HG03571 (cell line): ENCODE data around the gene COL23A1.
"Not testable (repeated sequence)": the region's sequence is repeated elsewhere in the genome, so short reads cannot be mapped to it uniquely, and the experiment has no call there.

ENCODE experiments used
- ATAC-seq: cut with Tn5 transposase; IDR thresholded peaks from one replicate; pipeline ENCODE4 v1.9.1; 2021; ENCODE audit not compliant: unreplicated experiment

The COL23A1 gene

DNA sequence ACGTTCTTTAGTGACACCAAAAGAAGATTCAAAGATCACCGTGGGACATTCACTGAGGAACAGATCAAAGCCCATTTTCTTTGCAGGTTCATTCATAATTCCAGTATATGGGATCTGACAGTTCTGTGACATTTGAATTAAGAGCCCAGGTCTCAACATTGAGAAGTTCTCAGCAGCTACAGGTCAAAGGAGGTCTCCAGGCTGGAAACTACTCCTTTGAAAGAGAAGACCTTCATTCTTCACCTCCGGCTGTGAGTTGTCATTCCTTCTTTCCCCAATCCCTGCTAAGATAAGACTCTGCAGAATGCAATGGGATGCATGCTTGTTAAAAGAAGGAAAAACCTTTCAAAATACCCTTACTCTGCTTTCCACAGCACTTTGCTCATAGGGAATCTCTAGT is 79.0 kb downstream of the COL23A1 start:
- no peak for ATAC-seq

DNA sequence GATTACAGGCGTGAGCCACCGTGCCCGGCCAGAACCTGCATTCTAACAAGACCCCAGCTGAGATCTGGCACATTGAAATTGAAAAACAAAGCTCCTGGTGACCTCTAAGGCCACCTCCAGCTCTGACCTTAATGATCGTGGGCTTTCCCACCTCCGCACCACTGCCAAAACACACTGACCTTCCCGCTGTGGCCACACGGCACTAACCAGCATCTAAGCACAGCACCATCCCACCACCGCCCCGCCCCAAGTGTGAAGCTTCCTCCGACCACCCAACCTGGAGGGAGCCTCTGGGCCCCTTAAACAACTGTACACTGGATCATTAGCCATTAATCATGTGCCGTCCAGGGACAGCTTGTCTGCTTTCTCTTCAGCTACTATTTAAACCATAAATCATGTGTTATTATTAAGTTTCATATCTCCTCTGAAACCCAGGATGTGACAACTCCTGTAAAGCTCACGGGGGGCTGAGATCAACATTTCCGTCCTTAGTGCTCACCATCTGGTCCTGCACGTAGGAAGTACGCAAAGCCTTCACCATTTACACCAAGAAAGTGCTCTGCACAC is 80.6 kb downstream of the COL23A1 start:
- no peak for ATAC-seq

DNA sequence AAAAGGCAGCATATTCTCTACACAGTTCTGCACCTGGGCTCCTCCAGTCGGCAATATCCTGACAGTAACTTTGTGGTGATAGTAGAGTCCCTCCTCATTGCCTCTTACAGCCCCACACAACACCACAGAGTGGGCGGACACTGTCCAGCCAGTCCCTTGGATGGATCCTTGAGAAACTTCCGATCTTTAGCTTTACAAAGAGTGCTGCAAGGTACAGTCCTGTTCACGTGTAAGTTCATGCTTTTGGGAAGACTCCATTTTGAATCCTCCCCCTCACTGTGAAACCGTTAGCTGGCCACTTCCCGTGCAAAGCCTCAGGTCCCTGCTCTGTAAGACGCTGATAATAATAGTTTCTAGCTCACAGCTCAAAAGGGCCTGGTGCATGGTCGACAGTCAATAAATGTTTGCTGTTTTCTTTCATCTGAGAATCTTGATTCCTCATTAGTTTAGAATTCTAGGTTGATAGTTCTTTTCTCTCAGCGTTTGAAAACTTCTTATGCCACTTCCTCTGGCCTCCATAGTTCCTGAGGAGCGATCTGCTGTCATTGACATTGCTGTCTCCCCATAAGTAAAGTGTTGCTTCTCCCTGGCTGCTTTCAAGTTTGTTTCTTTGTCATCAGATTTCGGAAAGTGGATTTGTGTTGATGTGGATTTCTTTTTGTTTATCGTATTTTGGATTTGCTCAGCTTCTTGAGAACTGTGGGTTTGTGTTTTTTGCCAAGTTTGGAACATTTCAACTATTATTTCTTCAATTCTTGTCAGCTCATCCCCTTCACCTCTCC is 82.9 kb downstream of the COL23A1 start:
- ATAC-seq, result no peak

DNA sequence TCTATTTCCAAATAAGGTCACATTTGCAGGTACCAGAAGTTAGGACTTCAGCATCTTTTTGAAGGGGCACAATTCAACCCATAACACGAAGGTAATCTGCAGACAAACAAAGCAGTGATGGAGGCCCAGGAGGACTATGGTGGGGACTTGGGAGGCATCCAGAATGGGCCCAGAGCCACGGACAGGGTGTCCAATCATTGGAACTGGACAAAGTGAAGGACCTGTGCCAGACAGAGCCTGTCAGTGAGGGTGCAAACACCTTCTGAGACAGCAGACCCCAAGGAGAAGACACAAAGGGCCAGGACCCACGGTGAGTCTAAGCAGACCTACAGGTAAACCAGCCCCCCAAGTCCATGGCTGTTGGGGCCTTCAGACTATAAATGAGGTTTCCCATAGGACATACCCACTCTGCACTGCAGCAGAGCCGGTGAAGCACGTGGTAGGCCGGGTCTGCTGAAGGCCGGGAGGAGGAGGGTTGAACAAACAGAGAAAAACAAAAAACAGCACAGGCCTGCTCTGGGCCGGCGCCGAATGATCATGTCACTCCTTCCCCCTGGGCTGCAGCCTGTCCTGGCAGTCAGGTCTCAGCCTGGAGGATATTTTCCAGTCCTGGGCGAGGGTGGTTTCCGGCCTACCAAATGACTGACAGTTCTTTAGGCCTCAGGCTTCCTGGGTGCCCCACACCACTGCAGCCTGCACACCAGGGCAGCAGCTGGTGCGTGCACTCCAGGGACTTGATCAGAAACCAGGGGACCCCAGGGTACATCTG is 84.4 kb downstream of the COL23A1 start:
- no peak for ATAC-seq

DNA sequence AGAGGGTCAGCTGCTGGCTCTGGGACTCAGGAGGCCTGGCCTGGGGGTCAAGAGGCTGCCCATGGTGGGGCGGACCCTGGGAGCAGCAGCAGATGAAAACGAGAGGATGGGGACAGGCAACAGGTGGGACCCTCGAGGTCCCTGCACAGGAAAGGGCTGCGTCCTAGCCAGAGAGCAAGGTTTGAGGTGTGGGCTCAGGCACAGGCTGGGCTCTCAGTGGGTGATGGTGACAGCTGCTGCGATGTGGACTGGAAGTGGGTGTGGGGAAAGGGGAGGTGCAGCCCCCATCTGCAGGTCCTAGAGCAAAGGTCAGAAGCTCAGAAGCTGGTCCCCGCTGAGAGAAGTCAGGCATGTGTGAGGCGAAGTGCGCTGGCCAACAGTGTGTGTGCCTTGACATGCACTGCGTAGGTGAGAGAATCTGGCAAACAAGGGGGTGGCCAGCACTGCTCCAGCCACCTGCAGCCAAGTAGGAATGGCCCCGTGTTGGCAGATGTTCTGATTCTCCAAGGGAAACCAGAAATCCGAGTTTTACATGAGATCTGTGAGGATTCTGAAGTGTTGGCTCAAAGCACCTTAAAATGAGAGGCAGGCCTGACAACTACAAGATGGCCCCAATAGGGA is 85.7 kb downstream of the COL23A1 start:
- no peak for ATAC-seq

DNA sequence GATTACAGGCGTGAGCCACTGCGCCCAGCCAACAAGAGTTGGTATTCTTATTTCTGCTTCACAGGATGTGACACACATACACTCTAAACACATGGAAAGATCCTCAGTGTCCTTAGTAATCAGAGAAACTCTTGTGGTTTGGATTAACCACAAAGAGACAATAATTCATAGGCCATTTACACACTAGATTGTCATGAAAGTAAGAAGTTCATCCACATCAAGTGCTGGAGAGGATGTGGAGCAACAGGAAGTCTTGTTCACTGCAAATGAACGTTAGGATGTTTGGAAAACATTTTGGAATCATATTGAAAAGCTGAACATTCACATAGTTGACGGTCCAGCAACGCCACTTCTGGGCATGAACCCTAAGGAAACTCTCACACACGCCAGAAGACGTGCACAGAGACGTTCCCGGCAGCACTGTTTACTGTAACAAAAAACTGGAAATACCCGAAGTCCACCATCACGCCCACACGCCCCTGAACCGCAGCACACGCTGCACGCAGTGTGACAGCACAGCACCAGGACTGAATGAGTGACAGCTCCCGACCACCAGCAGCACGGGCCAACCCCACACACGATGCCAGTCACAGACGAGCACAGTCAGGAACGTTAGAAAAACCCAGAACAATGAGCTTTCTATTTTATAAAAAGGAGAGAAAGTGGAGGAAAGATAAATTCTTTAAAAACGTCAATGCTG is 87.6 kb downstream of the COL23A1 start:
- ATAC-seq, result no peak

DNA sequence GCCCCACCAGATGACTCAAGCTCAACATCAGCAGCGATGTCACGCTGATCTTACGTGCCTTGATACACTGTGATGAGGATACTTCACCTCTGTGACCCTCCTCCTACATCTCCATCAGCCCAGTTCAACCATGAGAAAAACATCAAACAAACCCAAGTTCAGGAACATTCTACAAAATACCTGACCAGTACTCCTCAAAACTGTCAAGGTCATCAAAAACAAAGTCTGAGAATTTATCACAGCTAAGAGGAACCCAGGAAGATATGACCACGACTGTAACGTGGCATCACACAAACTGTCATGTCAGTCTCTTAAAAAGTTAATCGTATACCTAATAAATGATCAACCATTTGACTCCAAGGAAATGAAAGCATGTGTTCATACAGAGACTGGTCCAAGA is 90.8 kb downstream of the COL23A1 start:
- ATAC-seq, result no peak

DNA sequence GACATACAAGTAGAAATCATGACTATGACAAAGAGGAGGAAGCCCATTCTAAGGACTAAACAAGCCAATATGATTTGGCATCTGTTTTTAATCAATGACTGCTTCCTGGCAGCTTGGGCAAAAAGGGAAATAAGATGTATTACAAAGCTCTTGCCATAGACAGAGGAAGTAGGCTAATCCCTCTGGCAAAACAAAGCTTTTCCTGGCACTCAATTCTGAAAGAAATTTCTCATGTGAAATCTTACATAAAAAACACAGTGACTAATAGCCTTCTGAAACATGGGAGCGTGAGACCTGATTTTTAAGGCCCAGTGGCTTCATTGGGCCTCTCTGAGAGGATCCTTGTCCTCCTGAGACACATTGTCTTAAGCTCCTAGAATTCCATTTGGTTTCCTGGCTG is 93.6 kb downstream of the COL23A1 start:
- ATAC-seq, result no peak

DNA sequence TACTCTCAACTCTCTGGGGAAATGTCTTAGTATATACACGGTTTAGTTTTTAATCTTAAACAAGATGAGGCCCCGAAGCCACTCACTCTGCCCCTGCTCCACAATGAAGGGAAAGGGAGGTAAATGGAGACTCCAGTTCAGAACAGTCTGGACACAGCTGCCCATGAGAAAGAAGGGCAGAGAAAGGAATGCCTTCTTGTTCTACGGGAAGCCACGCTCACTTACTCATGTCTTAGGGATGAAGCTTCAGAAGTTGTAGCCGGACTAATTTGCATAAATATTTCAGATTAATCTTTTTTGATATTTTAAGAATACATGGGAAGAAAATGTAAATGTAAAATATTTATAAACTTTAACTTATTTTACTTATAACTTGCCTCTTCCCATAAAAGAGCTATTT is 94.0 kb downstream of the COL23A1 start:
- ATAC-seq, result no peak

DNA sequence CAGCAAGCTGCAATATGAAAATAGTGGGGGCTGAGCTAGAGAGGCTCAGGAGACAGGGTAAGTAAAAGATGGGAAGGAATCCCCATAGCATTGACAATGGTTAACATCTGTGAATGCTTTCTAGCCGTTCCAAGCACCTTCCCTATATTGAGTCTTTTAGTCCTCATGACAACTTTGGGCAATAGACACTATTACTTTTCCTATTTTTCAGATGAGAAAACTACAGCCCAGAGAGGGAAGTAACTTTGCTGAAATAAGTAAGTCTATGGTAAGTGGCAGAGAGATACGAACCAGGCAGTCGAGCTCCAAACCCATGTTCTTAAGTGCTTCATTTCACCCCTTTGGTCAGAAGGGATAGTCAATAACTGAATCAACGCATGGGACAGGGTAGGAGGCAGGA is 94.5 kb downstream of the COL23A1 start:
- no peak for ATAC-seq

DNA sequence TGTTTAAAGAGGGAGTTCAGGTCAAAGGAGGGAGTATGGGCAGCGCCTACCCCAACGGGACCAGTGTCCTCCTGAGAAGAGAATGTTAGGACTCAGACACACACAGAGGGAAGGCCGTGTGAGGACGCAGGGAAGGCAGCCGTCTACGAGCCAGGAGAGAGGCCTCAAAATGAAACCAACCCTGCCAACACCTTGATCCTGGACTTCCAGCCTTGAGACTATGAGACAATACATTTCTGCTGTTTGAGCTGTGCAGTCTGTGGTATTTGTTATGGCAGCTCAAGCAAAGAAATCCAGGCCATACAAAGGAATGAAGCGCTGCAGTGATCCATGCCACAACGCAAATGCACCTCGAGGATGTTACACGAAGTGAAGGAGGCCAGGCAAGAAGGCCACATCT is 97.9 kb downstream of the COL23A1 start:
- ATAC-seq, result no peak

DNA sequence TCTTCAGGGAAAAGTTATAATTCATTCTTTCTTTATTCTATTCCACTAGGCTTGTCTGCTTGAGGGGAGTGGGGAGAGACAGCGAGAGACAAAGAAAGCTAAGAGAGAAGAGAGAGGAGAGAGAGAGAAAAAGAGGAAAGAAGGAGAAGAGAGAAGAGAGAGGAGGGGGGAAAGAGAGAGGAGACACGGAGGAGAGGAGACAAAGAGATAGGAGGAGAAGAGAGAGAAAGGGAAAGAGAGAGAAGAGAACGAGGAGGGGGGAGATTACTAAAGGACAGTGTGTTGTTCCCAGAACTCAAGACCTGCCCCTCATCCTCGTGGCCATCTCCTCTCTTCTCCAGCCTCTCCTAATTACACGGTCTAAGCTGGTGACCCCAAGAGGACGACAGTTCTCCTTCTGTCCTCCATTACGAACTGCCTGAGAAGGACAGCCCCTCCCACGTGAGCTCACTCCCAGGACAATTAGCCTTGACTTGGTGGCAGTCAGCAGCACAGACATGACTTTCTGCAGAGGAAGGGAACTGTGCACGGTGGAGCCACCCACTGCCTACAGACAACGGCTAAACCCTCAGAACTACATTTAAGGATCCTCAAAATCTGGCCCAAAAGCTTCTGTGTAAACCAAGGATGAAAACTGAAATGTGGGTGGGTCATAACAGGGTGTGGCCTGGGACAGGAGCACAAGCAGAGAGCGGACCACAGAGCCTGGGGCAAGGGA is 99.1 kb downstream of the COL23A1 start:
- ATAC-seq, result no peak

DNA sequence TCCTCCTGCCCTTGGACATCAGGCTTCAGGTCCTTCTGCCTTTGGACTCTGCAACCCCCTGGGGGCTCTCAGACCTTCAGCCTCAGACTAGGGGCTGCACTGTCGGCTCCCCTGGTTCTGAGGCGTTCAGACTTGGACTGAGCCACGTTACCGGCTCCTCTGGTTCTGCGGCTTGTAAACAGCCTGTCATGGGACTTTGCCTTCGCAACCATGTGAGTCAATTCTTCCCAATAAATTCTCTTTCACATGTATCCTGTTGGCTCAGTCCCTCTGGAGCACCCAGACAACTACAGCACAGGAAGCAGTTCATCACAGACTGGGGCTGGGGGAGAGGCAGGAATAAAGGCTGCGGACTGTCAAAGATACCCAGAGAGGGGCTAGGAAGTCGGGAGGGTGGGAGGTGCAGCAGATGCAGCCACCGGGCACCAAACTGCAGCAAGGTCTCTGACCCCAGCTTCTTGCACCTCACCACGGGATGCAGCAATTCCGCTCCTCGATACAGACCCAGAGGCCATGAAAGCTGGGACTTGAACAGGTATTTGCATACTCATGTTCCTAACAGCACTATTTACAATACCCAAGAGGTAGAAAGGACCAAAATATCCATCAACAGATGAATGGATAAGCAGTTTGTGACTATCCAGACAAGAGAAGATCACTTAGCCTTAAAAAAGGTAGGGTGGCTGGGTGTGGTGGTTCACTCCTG is 100.8 kb downstream of the COL23A1 start:
- ATAC-seq, result no peak

DNA sequence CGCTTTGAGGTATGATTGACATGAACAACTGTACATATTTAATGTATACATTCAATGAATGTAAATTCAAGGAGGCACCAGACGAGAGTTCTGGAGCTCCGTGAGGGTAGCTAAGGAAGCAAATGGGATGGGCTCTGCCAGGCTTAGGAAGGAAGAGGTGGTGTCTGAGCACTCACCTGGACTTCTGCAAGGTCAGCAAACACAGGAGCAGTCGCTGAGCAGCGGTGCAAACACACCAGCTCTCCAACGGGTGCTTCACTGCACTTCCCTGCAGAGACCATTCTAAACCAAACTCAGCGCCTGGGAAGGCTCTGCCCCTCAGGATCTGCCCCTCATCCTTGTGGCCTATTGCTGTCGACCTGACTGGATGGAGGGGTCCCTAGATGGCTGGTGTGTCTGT is 101.5 kb downstream of the COL23A1 start:
- ATAC-seq, result no peak

DNA sequence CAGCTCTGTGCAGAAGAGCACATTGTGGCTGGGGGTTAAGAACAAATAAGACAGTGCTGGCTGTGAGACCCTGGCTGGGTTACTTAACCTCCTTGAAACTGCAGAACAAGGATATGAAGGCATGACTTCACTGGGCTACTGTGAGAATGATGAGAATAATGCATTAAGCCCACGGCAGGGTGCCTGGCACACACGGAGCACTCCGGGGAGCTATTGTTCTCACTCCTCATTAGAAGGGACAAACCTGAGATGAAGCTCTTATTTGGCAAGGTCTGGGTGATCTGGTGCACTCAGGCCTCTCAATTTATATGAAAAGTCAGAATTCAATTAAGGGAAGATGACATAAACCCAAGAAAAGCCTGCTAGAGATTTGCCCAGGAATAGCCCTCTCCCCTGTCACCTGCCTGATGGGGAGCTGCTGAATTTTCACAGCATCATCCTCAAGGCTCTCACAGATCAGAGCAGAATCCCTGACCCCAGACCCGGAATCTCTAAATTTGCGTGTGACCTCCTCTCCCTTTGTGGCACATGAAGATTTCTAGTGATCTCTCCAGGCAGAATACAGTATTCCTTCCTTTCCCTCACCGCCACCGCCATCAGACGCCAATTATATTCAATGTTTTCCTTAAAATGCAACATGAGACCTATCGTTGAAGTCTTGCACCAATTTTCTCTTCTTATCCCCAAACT is 102.1 kb downstream of the COL23A1 start:
- ATAC-seq, result no peak

DNA sequence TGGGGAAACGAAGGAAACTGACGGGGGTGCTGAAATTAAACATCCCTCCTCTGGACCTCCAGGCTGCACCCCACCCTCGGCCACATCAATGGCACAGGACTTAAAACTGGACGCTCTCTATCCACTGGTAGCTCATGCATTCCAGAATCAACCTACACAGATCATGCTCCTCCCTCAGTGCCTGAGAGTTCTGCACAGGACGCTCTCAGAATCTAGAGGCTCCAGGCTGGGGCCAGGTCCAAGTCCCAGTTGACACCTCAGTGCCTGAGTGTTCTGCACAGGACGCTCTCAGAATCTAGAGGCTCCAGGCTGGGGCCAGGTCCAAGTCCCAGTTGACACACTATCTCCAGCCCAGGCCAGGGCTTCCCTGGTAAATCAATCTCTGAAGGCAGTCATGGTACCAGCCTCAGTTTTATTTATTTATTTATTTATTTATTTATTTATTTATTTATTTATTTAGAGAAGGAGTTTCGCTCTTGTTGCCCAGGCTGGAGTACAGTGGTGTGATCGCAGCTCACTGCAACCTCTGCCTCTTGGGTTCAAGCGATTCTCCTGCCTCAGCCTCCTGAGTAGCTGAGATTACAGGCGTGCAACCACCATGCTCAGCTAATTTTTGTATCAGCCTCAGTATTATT is 103.2 kb downstream of the COL23A1 start:
- ATAC-seq, result not testable (repeated sequence)

DNA sequence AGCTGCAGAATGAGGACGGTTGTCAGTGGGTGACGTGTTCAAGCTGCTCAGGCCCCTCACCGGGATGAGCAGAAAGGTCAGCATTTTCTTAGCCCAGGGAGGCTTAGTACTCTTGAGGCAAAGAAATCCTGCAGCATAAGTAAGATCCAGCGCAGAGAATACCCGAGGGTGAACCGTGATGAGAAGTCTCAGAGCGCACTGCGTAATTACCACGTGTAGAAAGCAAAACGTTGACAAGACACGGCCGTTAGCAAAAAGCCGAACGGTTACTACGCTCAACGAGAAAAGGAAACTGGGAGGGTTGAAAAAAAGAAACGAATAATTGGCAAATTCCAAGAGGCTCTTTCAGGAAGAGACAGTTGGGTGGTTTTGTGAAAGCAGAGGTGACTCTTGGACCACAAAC is 104.0 kb downstream of the COL23A1 start:
- ATAC-seq, result no peak

DNA sequence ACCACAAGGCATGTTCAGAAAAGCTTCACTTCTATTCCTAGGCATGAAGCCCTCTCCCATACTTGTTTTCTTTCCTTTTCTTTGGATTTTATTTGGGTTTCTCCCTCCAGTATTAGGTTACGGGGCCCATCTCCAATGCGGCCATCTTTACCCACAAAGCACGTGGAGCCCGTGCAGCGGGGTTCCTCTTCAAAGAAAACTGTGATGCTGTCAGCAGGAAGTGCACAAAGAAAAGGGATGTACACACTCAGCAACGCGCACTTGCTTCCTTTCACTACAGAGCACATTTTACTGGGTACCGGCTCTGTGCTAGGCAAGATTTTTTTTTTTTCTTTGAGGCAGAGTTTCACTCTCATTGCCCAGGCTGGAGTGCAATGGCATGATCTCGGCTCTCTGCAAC is 106.6 kb downstream of the COL23A1 start:
- ATAC-seq, result no peak

DNA sequence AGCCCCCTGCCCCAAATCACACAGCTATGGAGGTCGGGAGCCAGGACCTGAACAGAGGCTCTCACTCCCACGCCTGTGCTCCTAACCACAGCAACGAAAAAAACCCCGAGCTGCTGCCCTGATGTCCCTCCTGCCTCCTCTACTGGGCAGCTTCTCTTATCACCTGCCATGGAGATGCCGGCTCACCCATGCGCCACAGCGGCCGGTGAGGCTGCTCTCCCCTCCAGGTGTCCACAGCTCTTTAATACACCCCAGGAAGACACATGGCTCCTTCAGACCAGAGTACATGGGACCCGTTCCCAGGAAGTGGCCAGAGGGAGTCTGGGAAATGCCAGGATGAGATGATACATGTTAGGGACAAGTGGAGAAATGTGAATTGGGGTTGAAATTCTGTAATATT is 110.9 kb downstream of the COL23A1 start:
- no peak for ATAC-seq
